Bronchus fibroblast of lung (primary cell): ENCODE measurements around the gene HMGN5. TPM values are rescaled to one million over a fixed set of nuclear protein-coding genes. Genes with fewer than 3 reads are reported as not detected.

Experiments
- total RNA-seq: library from RNA; depleted of rRNA; stranded (reverse); fragments of >200 nt; gene quantifications from 2 replicates; pipeline ENCODE4 v1.2.3, GENCODE V29; 2015

Gene HMGN5
- 0.17 and 0.45 TPM in 2 replicates for total RNA-seq

GRCh38 chrX:81201671-81202455 is at the start of gene HMGN5, which contains the start of gene SH3BGRL:
Gene HMGN5 (minus strand): TSS chrX:81201913. CDS start chrX:81121549, 80,364 bp downstream.
Gene SH3BGRL (plus strand): TSS chrX:81202102. CDS start chrX:81202201, 99 bp downstream.

Other genes with a start within 250 kb of the HMGN5 start
- 48.0 and 58.3 TPM in 2 replicates for gene SH3BGRL, start 189 bp upstream of the HMGN5 start, total RNA-seq